Measurements from ENCODE around the gene SIDT2.

- TF ChIP-seq POLR2A (IDR thresholded peaks at IDR 0.05; ENCODE audit: borderline replicate concordance, extremely low read depth, insufficient read depth, insufficient read length) (no peak), POLR2AphosphoS5 (IDR thresholded peaks at IDR 0.05; ENCODE audit: low read depth, low read length) (no peak), CTCF (IDR thresholded peaks at IDR 0.05 in 2 of 3, conservative IDR thresholded peaks at IDR 0.05 in 1 of 3; ENCODE audit: borderline replicate concordance in 1 of 3, insufficient read depth in 1 of 3, low read depth in 2 of 3, low read length in 2 of 3) (no peak), SIN3A (IDR thresholded peaks at IDR 0.05; ENCODE audit: low read depth) (no peak), SRF (IDR thresholded peaks at IDR 0.05; ENCODE audit: low read depth) (no peak), EZH2 (IDR thresholded peaks at IDR 0.05) (no peak), REST (IDR thresholded peaks at IDR 0.05; ENCODE audit: low read depth) (no peak), EZH2phosphoT487 (IDR thresholded peaks at IDR 0.05; ENCODE audit: borderline replicate concordance) (no peak), JUND (IDR thresholded peaks at IDR 0.05) (no peak), ELF1 (IDR thresholded peaks at IDR 0.05; ENCODE audit: borderline replicate concordance, low read depth) (no peak), EGR1 (IDR thresholded peaks at IDR 0.05; ENCODE audit: low read depth) (no peak), TCF7L2 (IDR thresholded peaks at IDR 0.05; ENCODE audit: borderline replicate concordance, extremely low read depth, insufficient read depth, insufficient read length) (no peak), RAD21 (IDR thresholded peaks at IDR 0.05; ENCODE audit: low read depth) (no peak)
Measured at GRCh38 chr11:117179048-117179999, 781 bp downstream of the SIDT2 start.
